A673 (cell line): ENCODE measurements around the gene FGFBP3. TPM values are rescaled to one million over a fixed set of nuclear protein-coding genes. Genes with fewer than 3 reads are reported as not detected.

Experiments
- BruUV-seq: library from RNA; stranded (reverse); fragments of 400-500 nt; replicated peaks from 2 replicates; lab custom pipeline; 2021; lab: Mats Ljungman, UMichigan
- CTCF ChIA-PET: fragments of 300-600 bp; sonication (Branson Sonifier 250); formaldehyde crosslinking; loops from one replicate; lab custom pipeline; 2022; ENCODE audit warnings: antibody characterized with exemption; lab: Charles Lee
- POLR2A ChIA-PET: fragments of 300-600 bp; sonication (Branson Sonifier 250); formaldehyde crosslinking; loops from one replicate; lab custom pipeline; 2022; ENCODE audit warnings: antibody characterized with exemption; ENCODE audit not compliant: low non-redundant PET; lab: Charles Lee
- DNase-seq: peaks from one replicate; pipeline ENCODE4 v3.0.0-alpha.2; 2015; ENCODE audit warnings: low spot score
- H3K27ac ChIP-seq: fragments of 200-600 bp; sonication (generic); 2 replicates; pipeline ENCODE4 v1.5.1; 2016; ENCODE audit warnings: mixed run types, low read depth, mild to moderate bottlenecking, mixed read lengths, antibody characterized with exemption, low read length; ENCODE audit not compliant: poor library complexity, severe bottlenecking
- H3K27me3 ChIP-seq: fragments of 200-600 bp; sonication (generic); replicated peaks from 2 replicates; pipeline ENCODE4 v1.6.1; 2017; ENCODE audit warnings: mixed run types, low read depth, mild to moderate bottlenecking, mixed read lengths, antibody characterized with exemption, low read length; ENCODE audit not compliant: insufficient read depth, poor library complexity
- H3K36me3 ChIP-seq: fragments of 200-600 bp; sonication (generic); 2 replicates; pipeline ENCODE4 v1.6.1; 2016; ENCODE audit warnings: mixed run types, mild to moderate bottlenecking, mixed read lengths, antibody characterized with exemption, low read length; ENCODE audit not compliant: insufficient read depth, poor library complexity, severe bottlenecking
- H3K4me1 ChIP-seq: fragments of 200-600 bp; sonication (generic); 2 replicates; pipeline ENCODE4 v1.6.1; 2017; ENCODE audit warnings: mixed run types, mild to moderate bottlenecking, mixed read lengths, antibody characterized with exemption, low read length; ENCODE audit not compliant: insufficient read depth, poor library complexity, severe bottlenecking
- H3K4me3 ChIP-seq: fragments of 200-600 bp; sonication (generic); 2 replicates; pipeline ENCODE4 v1.5.1; 2016; ENCODE audit warnings: low read depth, mixed run types, mild to moderate bottlenecking, mixed read lengths, low read length; ENCODE audit not compliant: poor library complexity, severe bottlenecking
- H3K9me3 ChIP-seq: fragments of 200-600 bp; sonication (generic); 2 replicates; pipeline ENCODE4 v1.6.1; 2016; ENCODE audit warnings: mixed run types, low read depth, mild to moderate bottlenecking, mixed read lengths, antibody characterized with exemption, low read length; ENCODE audit not compliant: poor library complexity, severe bottlenecking
- EZH2 ChIP-seq: fragments of 200-600 bp; sonication (generic); IDR thresholded peaks from 2 replicates; pipeline ENCODE4 v1.6.1; 2017; ENCODE audit warnings: borderline replicate concordance, low read depth, mild to moderate bottlenecking, mixed read lengths, antibody characterized with exemption, low read length; ENCODE audit not compliant: poor library complexity, severe bottlenecking
- intact Hi-C: fragments of 100-400 bp; cut with micrococcal nuclease; formaldehyde crosslinking; loops from one replicate; pipeline ENCODE4 v1.10.0; 2022; ENCODE audit not compliant: unreplicated experiment
- total RNA-seq: library from RNA; stranded (reverse); gene quantifications from 2 replicates; pipeline ENCODE4 v1.2.3, GENCODE V29; 2021
- TF ChIP-seq, protein P1 (sequence below): fragments of 300-800, 200-600 bp; sonication (generic); conservative IDR thresholded peaks from 2 replicates; pipeline ENCODE4 v1.5.1; 2017; ENCODE audit warnings: low read depth, mild to moderate bottlenecking, antibody characterized with exemption, low read length, moderate library complexity, mixed read lengths

The FGFBP3 gene
- total RNA-seq, 1 experiment from 2014 or later = 5.7 TPM

- intact Hi-C loops = loop anchor here (10.0 kb wide), 1 partner anchor 492 kb away; the partner anchor contains the start of gene HECTD2
- Histone ChIP-seq H3K4me3 (no peak overlapping the region), H3K9me3 (no peaks in the 10 kb centered on the region), H3K36me3 (no peaks in the 10 kb centered on the region), H3K4me1 (peaks cover 15% of the 10 kb centered on the region), H3K27me3 (no peaks in the 10 kb centered on the region), H3K27ac (no peak overlapping the region)
- BruUV-seq = no TSS peak
- TF ChIP-seq, protein P1, sequence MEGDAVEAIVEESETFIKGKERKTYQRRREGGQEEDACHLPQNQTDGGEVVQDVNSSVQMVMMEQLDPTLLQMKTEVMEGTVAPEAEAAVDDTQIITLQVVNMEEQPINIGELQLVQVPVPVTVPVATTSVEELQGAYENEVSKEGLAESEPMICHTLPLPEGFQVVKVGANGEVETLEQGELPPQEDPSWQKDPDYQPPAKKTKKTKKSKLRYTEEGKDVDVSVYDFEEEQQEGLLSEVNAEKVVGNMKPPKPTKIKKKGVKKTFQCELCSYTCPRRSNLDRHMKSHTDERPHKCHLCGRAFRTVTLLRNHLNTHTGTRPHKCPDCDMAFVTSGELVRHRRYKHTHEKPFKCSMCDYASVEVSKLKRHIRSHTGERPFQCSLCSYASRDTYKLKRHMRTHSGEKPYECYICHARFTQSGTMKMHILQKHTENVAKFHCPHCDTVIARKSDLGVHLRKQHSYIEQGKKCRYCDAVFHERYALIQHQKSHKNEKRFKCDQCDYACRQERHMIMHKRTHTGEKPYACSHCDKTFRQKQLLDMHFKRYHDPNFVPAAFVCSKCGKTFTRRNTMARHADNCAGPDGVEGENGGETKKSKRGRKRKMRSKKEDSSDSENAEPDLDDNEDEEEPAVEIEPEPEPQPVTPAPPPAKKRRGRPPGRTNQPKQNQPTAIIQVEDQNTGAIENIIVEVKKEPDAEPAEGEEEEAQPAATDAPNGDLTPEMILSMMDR = no peak
- TF ChIP-seq EZH2 = no peak
- DNase-seq = no peak
- CTCF ChIA-PET = interaction anchor here (0.6 kb wide), 1 partner anchor 275 kb away, joined by 4 read pairs; no protein-coding TSS in a partner anchor
- POLR2A ChIA-PET = no interaction called here
Observed at GRCh38 chr10:91907033-91907594, 2.2 kb downstream of the FGFBP3 start.

DNA sequence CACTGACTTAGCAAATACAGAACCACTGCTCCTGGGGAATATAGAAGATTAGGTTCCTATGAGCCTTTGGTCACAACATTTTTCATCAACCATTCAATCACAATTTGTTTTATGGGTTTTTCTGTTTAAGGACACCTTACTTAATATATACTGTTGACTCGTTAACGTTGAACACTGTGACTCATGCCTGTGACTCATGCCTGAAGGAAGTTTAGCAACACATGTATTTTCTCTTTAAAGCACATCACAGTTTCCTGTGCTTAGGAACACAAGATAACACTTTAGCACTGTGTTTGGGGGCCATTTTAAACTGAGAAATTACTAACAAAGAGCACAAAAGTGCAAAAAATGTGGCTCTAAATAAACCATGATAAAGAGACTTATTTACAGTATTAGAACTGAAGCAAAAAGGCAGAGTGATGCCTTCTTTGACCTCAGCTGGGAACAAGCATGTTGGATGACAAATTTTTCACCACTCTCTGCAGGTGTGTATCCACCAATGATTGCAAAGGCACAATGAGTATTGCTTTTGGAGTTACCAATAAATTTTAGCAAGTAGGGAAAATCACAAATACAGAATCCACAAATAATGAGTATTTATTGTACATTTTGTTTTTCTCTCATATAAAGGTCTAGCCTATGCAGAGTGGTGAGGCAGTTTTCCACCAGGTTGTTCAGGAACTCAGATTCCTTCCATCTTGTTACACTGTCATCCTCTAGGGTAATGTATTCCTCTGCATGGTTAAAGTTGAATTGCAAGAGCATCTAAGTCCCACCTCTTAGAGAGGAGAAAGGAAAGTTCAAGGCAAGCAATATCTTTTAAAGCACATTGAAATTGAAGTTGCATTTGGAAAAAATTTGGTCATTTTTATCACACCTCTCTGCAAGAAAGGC is 7.3 kb downstream of the FGFBP3 start:
- Histone ChIP-seq H3K36me3 (no peaks in the 10 kb centered on the region), H3K27ac (no peak overlapping the region), H3K4me3 (no peak overlapping the region), H3K27me3 (no peaks in the 10 kb centered on the region), H3K9me3 (no peaks in the 10 kb centered on the region), H3K4me1 (peaks cover under 1% of the 10 kb centered on the region)
- no TSS peak for BruUV-seq
- POLR2A ChIA-PET = no interaction called here
- intact Hi-C loops = loop anchor here (10.0 kb wide), 1 partner anchor 487 kb away; the partner anchor contains the start of gene HECTD2
- TF ChIP-seq, protein P1 = no peak
- no peak for TF ChIP-seq EZH2
- peak; percentile 81 for DNase-seq
- CTCF ChIA-PET = no interaction called here

DNA sequence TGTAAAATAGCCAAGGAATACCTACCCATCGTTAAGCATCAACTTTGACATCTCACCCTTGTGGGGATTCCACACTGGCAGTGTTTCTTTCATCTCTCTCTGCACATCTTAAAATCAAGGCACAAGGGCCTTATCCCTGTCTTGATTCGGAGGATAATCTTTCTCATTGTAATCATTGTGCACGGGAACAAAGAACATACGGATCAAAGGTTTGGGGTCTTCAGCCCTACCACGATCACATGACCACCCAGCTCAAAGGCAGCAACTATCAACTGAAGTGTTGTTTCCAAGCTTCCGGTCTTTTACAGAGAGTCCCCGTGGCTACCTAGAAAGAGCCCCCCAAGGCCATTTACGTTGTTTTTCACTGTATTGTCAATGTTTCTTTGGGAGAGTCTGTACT is 11.9 kb downstream of the FGFBP3 start:
- Histone ChIP-seq H3K27me3 (no peaks in the 10 kb centered on the region), H3K4me3 (no peak overlapping the region), H3K9me3 (no peaks in the 10 kb centered on the region), H3K4me1 (no peaks in the 10 kb centered on the region), H3K27ac (no peak overlapping the region), H3K36me3 (no peaks in the 10 kb centered on the region)
- POLR2A ChIA-PET = no interaction called here
- TF ChIP-seq, protein P1 = no peak
- no peak for TF ChIP-seq EZH2
- intact Hi-C loops = no loop called here
- CTCF ChIA-PET = interaction anchor here (0.6 kb wide), 1 partner anchor 10 kb away, joined by 4 read pairs; no protein-coding TSS in a partner anchor
- BruUV-seq = no TSS peak
- DNase-seq = no peak
